WERI-Rb-1 (cell line): ENCODE data around the gene STX5.

Source experiments
- DNase-seq: peaks from one replicate; pipeline ENCODE4 v3.0.0-alpha.2; 2020
- H3K27ac ChIP-seq: fragments of 250-450 bp; sonication (Bioruptor Pico); 2 replicates; pipeline ENCODE4 v1.5.1; 2020; ENCODE audit warnings: mild to moderate bottlenecking, moderate library complexity
- H3K27me3 ChIP-seq: fragments of 250-450 bp; sonication (Bioruptor Pico); 2 replicates; pipeline ENCODE4 v1.5.1; 2021; ENCODE audit warnings: mild to moderate bottlenecking, low read depth, moderate library complexity; ENCODE audit not compliant: insufficient read depth, severe bottlenecking
- H3K36me3 ChIP-seq: fragments of 250-450 bp; sonication (Bioruptor Pico); 2 replicates; pipeline ENCODE4 v1.5.1; 2020; ENCODE audit warnings: mild to moderate bottlenecking, moderate library complexity
- H3K4me3 ChIP-seq: 2 replicates; pipeline ENCODE4 v1.5.1; 2011; ENCODE audit warnings: low read depth, mild to moderate bottlenecking, control low read depth, low read length
- H3K9me3 ChIP-seq: fragments of 250-450 bp; sonication (Bioruptor Pico); 2 replicates; pipeline ENCODE4 v1.5.1; 2021; ENCODE audit warnings: mild to moderate bottlenecking, moderate library complexity; ENCODE audit not compliant: severe bottlenecking
- CTCF ChIP-seq: IDR thresholded peaks from 2 replicates; pipeline ENCODE4 v1.5.1; 2011; ENCODE audit warnings: low read depth, mild to moderate bottlenecking, control low read depth, inconsistent platforms, low read length

Gene STX5

GRCh38 chr11:62782753-62783152 is 49.1 kb downstream of the STX5 start:
- no peak overlapping the region for H3K27ac ChIP-seq
- no peaks in the 10 kb centered on the region for H3K27me3 ChIP-seq
- H3K9me3 ChIP-seq, result no peaks in the 10 kb centered on the region
- no peak overlapping the region for H3K4me3 ChIP-seq
- peaks cover 52% of the 10 kb centered on the region for H3K36me3 ChIP-seq
- no peak for TF ChIP-seq CTCF
- DNase-seq, result no peak

- H3K4me3 ChIP-seq, result no peak overlapping the region
- H3K27ac ChIP-seq, result no peak overlapping the region
- H3K36me3 ChIP-seq, result peaks cover 57% of the 10 kb centered on the region
- no peaks in the 10 kb centered on the region for H3K9me3 ChIP-seq
- no peaks in the 10 kb centered on the region for H3K27me3 ChIP-seq
- TF ChIP-seq CTCF, result no peak
- DNase-seq, result no peak
Measured at GRCh38 chr11:62778441-62778840, 53.4 kb downstream of the STX5 start.

- Histone ChIP-seq H3K4me3 (no peak overlapping the region), H3K27me3 (no peaks in the 10 kb centered on the region), H3K27ac (no peak overlapping the region), H3K9me3 (no peaks in the 10 kb centered on the region), H3K36me3 (peaks cover 54% of the 10 kb centered on the region)
- no peak for DNase-seq
- no peak for TF ChIP-seq CTCF
Measured at GRCh38 chr11:62777389-62777788, 54.5 kb downstream of the STX5 start.

GRCh38 chr11:62775646-62776045 is 56.2 kb downstream of the STX5 start:
- H3K27ac ChIP-seq, result no peak overlapping the region
- no peaks in the 10 kb centered on the region for H3K27me3 ChIP-seq
- no peak for TF ChIP-seq CTCF
- no peaks in the 10 kb centered on the region for H3K9me3 ChIP-seq
- H3K4me3 ChIP-seq, result no peak overlapping the region
- no peak for DNase-seq
- H3K36me3 ChIP-seq, result peaks cover 51% of the 10 kb centered on the region

GRCh38 chr11:62774407-62774806 is 57.4 kb downstream of the STX5 start:
- no peak overlapping the region for H3K4me3 ChIP-seq
- no peaks in the 10 kb centered on the region for H3K27me3 ChIP-seq
- no peak for TF ChIP-seq CTCF
- no peak for DNase-seq
- no peaks in the 10 kb centered on the region for H3K9me3 ChIP-seq
- peaks cover 45% of the 10 kb centered on the region for H3K36me3 ChIP-seq
- H3K27ac ChIP-seq, result no peak overlapping the region

- H3K9me3 ChIP-seq, result no peaks in the 10 kb centered on the region
- peaks cover 34% of the 10 kb centered on the region for H3K36me3 ChIP-seq
- no peak for TF ChIP-seq CTCF
- peak within 1 kb of the TSS; percentile 70 for H3K4me3 ChIP-seq
- H3K27ac ChIP-seq, result peak within 1 kb of the TSS; percentile 92
- H3K27me3 ChIP-seq, result no peaks in the 10 kb centered on the region
- DNase-seq, result peak; percentile 97
Measured at GRCh38 chr11:62771144-62772021, 60.5 kb downstream of the STX5 start, which contains the start of gene TAF6L. TSS of gene TAF6L (plus strand) at chr11:62771396. CDS start at chr11:62775784, 4,388 bp downstream.
